Adrenal gland (tissue), 12 donors: ENCODE results near the gene MSRB2. TPM values are rescaled to one million over a fixed set of nuclear protein-coding genes. Genes with fewer than 3 reads are reported as not detected.

Experiments used
- DNase-seq, 7 donors: peaks; one replicate each; pipeline ENCODE4 v3.0.0-alpha.2; 2019 to 2020
- H3K27ac ChIP-seq, 5 donors: fragments of 200-600 bp; sonication (generic) in 4 of 5; 1 replicate in 3 of 5; 2 replicates in 2 of 5; pipeline versions ENCODE4 v1.5.1 to v1.8.0; 2016 to 2020; ENCODE audit warnings: mild to moderate bottlenecking in 1 of 5
- H3K27me3 ChIP-seq: fragments of 200-600 bp; 2 replicates; pipeline ENCODE4 v1.8.0; 2021
- H3K36me3 ChIP-seq, 2 donors: fragments of 200-600 bp; replicated peaks in 1 of 2; 1 replicate in 1 of 2; 2 replicates in 1 of 2; pipeline versions ENCODE4 v1.5.1 to v1.8.0; 2018 to 2022
- H3K4me1 ChIP-seq, 2 donors: fragments of 200-600 bp; replicated peaks in 1 of 2; 1 replicate in 1 of 2; 2 replicates in 1 of 2; pipeline versions ENCODE4 v1.5.1 to v1.8.0; 2018 to 2021
- H3K4me3 ChIP-seq, 4 donors: fragments of 200-600 bp; sonication (generic) in 3 of 4; one replicate each; pipeline ENCODE4 v1.5.1; 2016 to 2018
- H3K9me3 ChIP-seq, 3 donors: fragments of 200-600 bp; sonication (generic) in 1 of 3; replicated peaks in 1 of 3; 1 replicate in 2 of 3; 2 replicates in 1 of 3; pipeline versions ENCODE4 v1.5.1 to v1.8.0; 2016 to 2021
- CTCF ChIP-seq, 6 experiments: fragments of 450-650 bp in 4 of 6; fragments of 200-600 bp in 2 of 6; sonication (generic) in 1 of 6; IDR thresholded peaks; 1 replicate in 5 of 6; 2 replicates in 1 of 6; pipeline versions ENCODE4 v1.5.1 to v1.8.0; 2016 to 2021; ENCODE audit warnings: antibody characterized with exemption in 6 of 6, mild to moderate bottlenecking in 2 of 6, moderate library complexity in 1 of 6
- POLR2A ChIP-seq, 2 donors: fragments of 450-650 bp; IDR thresholded peaks; one replicate each; pipeline ENCODE4 v1.6.1; 2017; ENCODE audit warnings: antibody characterized with exemption in 2 of 2, mild to moderate bottlenecking in 2 of 2, moderate library complexity in 1 of 2
- WGBS, 4 donors: extraction: QIAGEN DNeasy Blood & Tissue Kit in 2 of 4; methylation state at CpG; one replicate each; pipeline versions ENCODE4 v1.1.5 to v1.1.7; 2013 to 2017; 5-methylcytosine and 5-hydroxymethylcytosine counted together
- intact Hi-C, 2 donors: fragments of 100-400 bp; cut with DNase I; formaldehyde crosslinking; loops; one replicate each; pipeline versions ENCODE4 v1.14.1 to v1.15.0; 2022 to 2023
- polyA plus RNA-seq, 3 donors: library from polyadenylated mRNA; stranded (reverse); fragments of 200-250 nt in 2 of 3; fragments of 350-450 nt in 1 of 3; fragmentation: Illumina TruSeq in 1 of 3; extraction: RNeasy Lipid Tissue Mini Kit (QIAGEN cat#74804) in 1 of 3; gene quantifications; one replicate each; pipeline ENCODE4 v1.2.3, GENCODE V29; 2013 to 2014
- total RNA-seq, 9 donors: library from RNA; depleted of rRNA in 4 of 9; stranded (reverse); fragments of >200 nt in 4 of 9; fragments of 120-200 nt in 1 of 9; fragmentation: NEBNext Ultra II Directional in 1 of 9; extraction: Animal tissue kit (Norgen Biotek cat#: 25700) in 1 of 9; gene quantifications; one replicate each; pipeline versions ENCODE4 v1.1.0 to v1.2.4, GENCODE V29; 2013 to 2023
- donor health status: healthy with polysubstance abuse.
- donor health status: Bipolar disorder and iron deficiency.
- donor health status: DM: yes; HTN: yes; CAD: no.
- donor health status: DM: no; HTN: no; CAD: no.
- donor health status: DM: no; HTN: no; CAD: no.
- donor health status: DM: yes; HTN: yes; CAD: no.

MSRB2 gene
- total and polyA plus RNA-seq, 12 donors: 17.1 to 78.8 (median 48.5) TPM

GRCh38 chr10:23053036-23053435 is 42.3 kb upstream of the MSRB2 start:
- DNase-seq: no peak
- no peak for TF ChIP-seq POLR2A (IDR thresholded peaks at IDR 0.05)
- TF ChIP-seq CTCF (IDR thresholded peaks at IDR 0.05): no peak
- 39 to 58% (median 40%) methylated on average over 1 of the region's 1 CpG for WGBS, 4 donors
- intact Hi-C loops: no loop called here
- no peak overlapping the region for H3K4me3 ChIP-seq
- H3K36me3 ChIP-seq: no peaks in the 10 kb centered on the region
- H3K27me3 ChIP-seq: peaks cover 8% of the 10 kb centered on the region
- H3K27ac ChIP-seq: no peak overlapping the region
- H3K4me1 ChIP-seq: no peaks in the 10 kb centered on the region
- no peaks in the 10 kb centered on the region for H3K9me3 ChIP-seq

DNA sequence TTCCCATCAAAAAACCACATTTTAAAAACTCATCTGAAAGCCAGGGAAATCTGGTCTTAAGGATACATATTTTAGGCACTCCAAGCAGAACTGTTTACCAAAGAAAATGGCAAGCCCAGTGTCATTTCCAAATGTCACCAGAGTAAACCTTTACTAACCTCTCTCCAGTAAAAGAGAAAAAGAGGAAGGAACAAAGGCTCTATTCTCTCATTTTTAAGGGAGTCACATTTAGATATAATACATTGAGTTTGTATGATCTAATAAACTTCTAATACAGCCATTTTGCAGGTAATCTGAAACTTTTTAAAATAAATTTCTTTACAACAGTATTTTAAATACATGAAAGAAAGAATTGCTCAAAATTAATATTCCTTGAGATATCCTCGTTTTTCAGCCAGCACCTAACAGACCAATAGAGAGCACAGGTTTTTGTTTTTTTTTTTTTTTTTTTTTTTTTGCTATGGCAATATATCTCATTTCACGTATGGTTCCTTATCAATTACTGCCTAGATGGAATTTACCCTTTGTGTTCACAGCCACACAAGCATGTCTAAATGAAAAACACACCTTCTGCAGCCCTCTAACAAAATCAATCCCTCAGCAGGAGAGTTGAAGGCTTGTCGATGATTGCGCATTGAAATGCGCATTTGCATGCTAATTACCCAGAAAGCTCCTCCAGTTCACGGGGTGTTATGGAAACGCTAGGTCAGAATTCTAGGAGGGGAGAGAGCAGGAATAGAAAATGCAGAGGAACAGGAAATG is 39.8 kb upstream of the MSRB2 start:
- Histone ChIP-seq H3K36me3 (no peaks in the 10 kb centered on the region), H3K4me3 (no peak overlapping the region), H3K27ac (no peak overlapping the region), H3K27me3 (peaks cover 5% of the 10 kb centered on the region), H3K9me3 (no peaks in the 10 kb centered on the region), H3K4me1 (no peaks in the 10 kb centered on the region)
- 28 to 54% (median 49%) methylated on average over 7 of the region's 7 CpGs for WGBS, 4 donors
- intact Hi-C loops: no loop called here
- DNase-seq: no peak
- TF ChIP-seq CTCF (IDR thresholded peaks at IDR 0.05) (no peak), POLR2A (IDR thresholded peaks at IDR 0.05) (no peak)

DNA sequence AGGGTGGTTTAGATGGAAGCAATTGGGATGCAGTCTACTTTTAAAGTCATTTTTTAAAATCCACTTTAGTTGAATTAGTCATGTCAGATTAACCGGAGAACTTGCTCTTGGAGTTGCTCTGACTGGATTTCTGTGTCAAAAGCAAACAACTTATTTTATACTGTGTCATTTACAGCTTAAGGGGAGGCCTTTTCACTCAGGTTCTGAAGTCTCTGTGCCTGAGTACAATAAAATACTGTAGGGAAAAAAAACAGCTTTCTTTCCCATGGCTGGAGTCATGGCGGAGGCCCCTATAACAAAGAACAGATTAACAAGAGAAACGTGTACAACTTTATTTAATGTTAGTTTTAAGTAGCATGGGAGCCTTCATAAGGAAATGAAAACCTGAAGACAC is 39.2 kb upstream of the MSRB2 start:
- H3K36me3 ChIP-seq: no peaks in the 10 kb centered on the region
- no peak for DNase-seq
- H3K9me3 ChIP-seq: no peaks in the 10 kb centered on the region
- H3K27me3 ChIP-seq: peaks cover 5% of the 10 kb centered on the region
- H3K4me1 ChIP-seq: no peaks in the 10 kb centered on the region
- no peak overlapping the region for H3K27ac ChIP-seq
- no peak overlapping the region for H3K4me3 ChIP-seq
- TF ChIP-seq CTCF (IDR thresholded peaks at IDR 0.05) (no peak), POLR2A (IDR thresholded peaks at IDR 0.05) (no peak)
- 68 to 71% (median 69%) methylated on average over 3 of the region's 3 CpGs for WGBS, 4 donors
- intact Hi-C loops: no loop called here

- Histone ChIP-seq H3K4me3 (no peak overlapping the region), H3K36me3 (no peaks in the 10 kb centered on the region), H3K4me1 (no peaks in the 10 kb centered on the region), H3K27me3 (peaks cover 5% of the 10 kb centered on the region), H3K9me3 (no peaks in the 10 kb centered on the region), H3K27ac (no peak overlapping the region)
- intact Hi-C loops: no loop called here
- 43 to 65% (median 58%) methylated on average over 3 of the region's 3 CpGs for WGBS, 4 donors
- no peak for DNase-seq
- TF ChIP-seq POLR2A (IDR thresholded peaks at IDR 0.05) (no peak), CTCF (IDR thresholded peaks at IDR 0.05) (no peak)
Observed at GRCh38 chr10:23058366-23058765, 37.0 kb upstream of the MSRB2 start.
